GM19351 (cell line): ENCODE results near the gene ACLY.
"Not testable (repeated sequence)": the region's sequence is repeated elsewhere in the genome, so short reads cannot be mapped to it uniquely, and the experiment has no call there.

ENCODE experiments used
- ATAC-seq: cut with Tn5 transposase; IDR thresholded peaks from one replicate; pipeline ENCODE4 v1.9.1; 2021; ENCODE audit warnings: mild to moderate bottlenecking, moderate library complexity; ENCODE audit not compliant: unreplicated experiment

Gene ACLY

GRCh38 chr17:41941168-41941567, 22.4 kb upstream of the ACLY start:
- no peak for ATAC-seq

GRCh38 chr17:41939693-41940090, 20.9 kb upstream of the ACLY start:
- no peak for ATAC-seq

GRCh38 chr17:41939044-41939692, 20.4 kb upstream of the ACLY start:
- ATAC-seq = no peak

GRCh38 chr17:41937970-41938954, 19.5 kb upstream of the ACLY start:
- no peak for ATAC-seq

- no peak for ATAC-seq
Observed at GRCh38 chr17:41935641-41936040, 16.9 kb upstream of the ACLY start.

GRCh38 chr17:41932816-41933389, 14.2 kb upstream of the ACLY start:
- no peak for ATAC-seq

- not testable (repeated sequence) for ATAC-seq
Observed at GRCh38 chr17:41931715-41932114, 13.0 kb upstream of the ACLY start.

GRCh38 chr17:41930833-41931156, 12.0 kb upstream of the ACLY start:
- ATAC-seq = not testable (repeated sequence)

- peak; percentile 96 for ATAC-seq
Observed at GRCh38 chr17:41930009-41930832, 11.5 kb upstream of the ACLY start, which contains the start of gene ODAD4. ODAD4 (plus strand) TSS chr17:41930617; CDS start chr17:41930724, 107 bp downstream.

GRCh38 chr17:41928693-41929251, 10.0 kb upstream of the ACLY start:
- ATAC-seq = no peak

GRCh38 chr17:41925991-41926590, 7.3 kb upstream of the ACLY start:
- no peak for ATAC-seq

GRCh38 chr17:41920580-41920955, 1.8 kb upstream of the ACLY start:
- no peak for ATAC-seq

- ATAC-seq = no peak
Observed at GRCh38 chr17:41919840-41920579, 1.3 kb upstream of the ACLY start.

GRCh38 chr17:41919165-41919817, 540 bp upstream of the ACLY start:
- peak; percentile 14 for ATAC-seq

GRCh38 chr17:41917679-41918313, 955 bp downstream of the ACLY start:
- ATAC-seq = no peak

GRCh38 chr17:41917192-41917591, 1.6 kb downstream of the ACLY start:
- no peak for ATAC-seq

- ATAC-seq = no peak
Observed at GRCh38 chr17:41915566-41915965, 3.2 kb downstream of the ACLY start.

- no peak for ATAC-seq
Observed at GRCh38 chr17:41915020-41915419, 3.7 kb downstream of the ACLY start.
